Fibroblast of upper back skin (primary cell): ENCODE data around the gene PRR23A.

ENCODE experiments used
- DNase-seq: peaks from one replicate; pipeline ENCODE4 v3.0.0-alpha.2; 2013

The PRR23A gene

GRCh38 chr3:138971766-138972320, 34.2 kb downstream of the PRR23A start:
- no peak for DNase-seq

- no peak for DNase-seq
These were observed 41.1 kb downstream of the PRR23A start for GRCh38 chr3:138964923-138965322.

DNA sequence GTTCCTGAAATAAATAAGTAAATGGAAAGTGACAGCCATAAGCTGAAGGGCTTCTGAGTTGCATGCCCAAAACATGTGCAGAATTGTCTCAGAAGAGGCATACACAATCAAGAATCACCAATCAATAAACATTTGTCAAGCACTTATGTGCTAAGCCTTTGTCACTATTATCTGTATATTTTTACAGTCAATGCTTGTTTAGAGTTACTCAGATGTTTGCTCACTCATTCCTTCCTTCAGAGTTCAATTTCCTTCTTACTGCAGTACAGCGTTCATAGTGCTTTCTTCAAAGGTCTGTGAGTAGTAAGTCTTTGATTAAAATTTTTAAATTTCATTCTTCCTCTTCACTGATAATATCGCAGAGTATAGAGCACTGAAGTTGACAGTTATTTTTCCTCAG, 41.8 kb downstream of the PRR23A start:
- no peak for DNase-seq

GRCh38 chr3:138962854-138963560, 43.1 kb downstream of the PRR23A start:
- no peak for DNase-seq

DNA sequence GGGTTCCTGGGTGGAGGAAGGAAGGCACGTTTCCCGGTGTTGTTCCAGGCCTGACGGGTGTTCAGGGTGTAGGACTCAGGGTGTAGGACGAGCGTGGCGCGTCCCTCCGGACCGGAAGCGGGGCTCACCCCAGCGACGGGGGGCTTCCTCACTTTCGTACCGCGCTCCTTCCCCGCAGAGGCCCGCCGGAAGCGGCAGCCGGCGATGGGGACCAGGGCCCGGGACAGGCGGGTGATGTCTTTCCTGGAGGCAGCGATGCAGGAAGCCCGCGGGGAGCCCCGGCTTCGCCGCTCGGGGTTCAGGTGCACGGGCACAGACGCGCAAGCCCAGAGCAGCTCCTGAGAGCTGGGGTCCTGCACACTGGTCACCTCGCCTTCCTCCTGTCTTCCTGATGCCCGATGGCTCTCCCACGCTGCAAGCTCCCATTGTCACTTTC, 45.6 kb downstream of the PRR23A start:
- no peak for DNase-seq
